VCaP (cell line): ENCODE measurements around the gene PLPPR3.

ENCODE experiments used
- H3K27ac ChIP-seq: fragments of 450-650 bp; 2 replicates; pipeline ENCODE4 v1.5.1; 2017
- CTCF ChIP-seq: fragments of 450-650 bp; conservative IDR thresholded peaks from 2 replicates; pipeline ENCODE4 v1.5.1; 2017; ENCODE audit warnings: mild to moderate bottlenecking, moderate library complexity

PLPPR3 gene

GRCh38 chr19:821825-822503 lies at the start of gene PLPPR3:
Gene PLPPR3 (minus strand): TSS chr19:821955. CDS start chr19:821559, 396 bp downstream.
- no peak for TF ChIP-seq CTCF
- H3K27ac ChIP-seq, result no peak within 1 kb of the TSS; the same call in 1 of the 2 replicates

GRCh38 chr19:870963-871401 lies 49.2 kb upstream of the PLPPR3 start:
- no peak overlapping the region for H3K27ac ChIP-seq
- no peak for TF ChIP-seq CTCF

GRCh38 chr19:870314-870713 lies 48.6 kb upstream of the PLPPR3 start:
- H3K27ac ChIP-seq, result no peak overlapping the region
- no peak for TF ChIP-seq CTCF

- TF ChIP-seq CTCF, result no peak
Observed at GRCh38 chr19:869245-870177, 47.8 kb upstream of the PLPPR3 start.

GRCh38 chr19:868458-869244 lies 46.9 kb upstream of the PLPPR3 start:
- TF ChIP-seq CTCF, result no peak
- no peak overlapping the region for H3K27ac ChIP-seq

More at GRCh38 chr19:869245-870177, 47.8 kb upstream of the PLPPR3 start:
- no peak overlapping the region for H3K27ac ChIP-seq

- no peak overlapping the region for H3K27ac ChIP-seq
- no peak for TF ChIP-seq CTCF
Observed at GRCh38 chr19:867855-868457, 46.2 kb upstream of the PLPPR3 start.
